SK-N-SH (cell line): ENCODE results near the gene HOXB2. TPM values are rescaled to one million over a fixed set of nuclear protein-coding genes. Genes with fewer than 3 reads are reported as not detected.

Source experiments
- CTCF ChIA-PET: fragments of 300-600, 350-600 bp; formaldehyde crosslinking; extraction: SDS; loops from one replicate; lab custom pipeline; 2021; lab: Yijun Ruan, JAX
- POLR2A ChIA-PET: fragments of 350-600 bp; sonication (Branson Sonifier 250); formaldehyde crosslinking; extraction: SDS; loops from one replicate; lab custom pipeline; 2020; ENCODE audit warnings: antibody characterized with exemption, inconsistent platforms; lab: Yijun Ruan, JAX
- DNase-seq: peaks from one replicate; pipeline ENCODE4 v3.0.0; 2012
- H2AFZ ChIP-seq: fragments of 200-600 bp; sonication (generic); 2 replicates; pipeline ENCODE4 v1.8.1; 2016; ENCODE audit warnings: antibody characterized with exemption, mild to moderate bottlenecking, low read depth
- H3F3A ChIP-seq: fragments of 200-600 bp; sonication (generic); replicated peaks from 2 replicates; pipeline ENCODE3; 2016; ENCODE audit warnings: antibody characterized with exemption, mild to moderate bottlenecking; ENCODE audit not compliant: insufficient read depth
- H3K27ac ChIP-seq, 2 experiments: fragments of 200-500 bp in 1 of 2; fragments of 200-600 bp in 1 of 2; sonication (Bioruptor generic) in 1 of 2; sonication (generic), shearing (Covaris generic) in 1 of 2; 2 replicates each; pipeline versions ENCODE4 v1.5.1 to v1.6.1; 2014 to 2016; ENCODE audit warnings: low read depth in 2 of 2, inconsistent platforms in 1 of 2, low read length in 1 of 2, mild to moderate bottlenecking in 1 of 2, mixed read lengths in 1 of 2
- H3K27me3 ChIP-seq: fragments of 200-600 bp; sonication (generic), shearing (Covaris generic); 2 replicates; pipeline ENCODE4 v1.6.1; 2016; ENCODE audit warnings: mixed run types; ENCODE audit not compliant: insufficient read depth
- H3K36me3 ChIP-seq, 2 experiments: fragments of 200-500 bp in 1 of 2; fragments of 200-600 bp in 1 of 2; sonication (Bioruptor generic) in 1 of 2; sonication (generic) in 1 of 2; replicated peaks in 1 of 2; 2 replicates each; pipeline versions ENCODE3 to v1.5.1; 2014 to 2016; ENCODE audit warnings: low read length in 1 of 2, mild to moderate bottlenecking in 1 of 2; ENCODE audit not compliant: insufficient read depth in 2 of 2, control insufficient read depth in 1 of 2
- H3K4me1 ChIP-seq, 2 experiments: fragments of 200-500 bp in 1 of 2; fragments of 200-600 bp in 1 of 2; sonication (Bioruptor generic) in 1 of 2; sonication (generic), shearing (Covaris generic) in 1 of 2; 2 replicates each; pipeline versions ENCODE4 v1.5.1 to v1.6.1; 2014 to 2016; ENCODE audit warnings: low read depth in 1 of 2, low read length in 1 of 2, mixed run types in 1 of 2; ENCODE audit not compliant: insufficient read depth in 2 of 2, control insufficient read depth in 1 of 2
- H3K4me2 ChIP-seq: fragments of 200-600 bp; sonication (generic), shearing (Covaris generic); 2 replicates; pipeline ENCODE4 v1.6.1; 2017; ENCODE audit warnings: mixed run types
- H3K4me3 ChIP-seq, 2 experiments: fragments of 200-500 bp in 1 of 2; fragments of 200-600 bp in 1 of 2; sonication (Bioruptor generic) in 1 of 2; sonication (generic), shearing (Covaris generic) in 1 of 2; 2 replicates each; pipeline versions ENCODE4 v1.5.1 to v1.8.1; 2014 to 2016; ENCODE audit warnings: low read depth in 2 of 2, inconsistent platforms in 1 of 2, low read length in 1 of 2, mild to moderate bottlenecking in 1 of 2, mixed read lengths in 1 of 2, moderate library complexity in 1 of 2
- H3K79me2 ChIP-seq: fragments of 200-600 bp; sonication (generic); 2 replicates; pipeline ENCODE4 v1.8.1; 2017; ENCODE audit warnings: mild to moderate bottlenecking; ENCODE audit not compliant: insufficient read depth
- H3K9ac ChIP-seq: fragments of 200-600 bp; sonication (generic); 2 replicates; pipeline ENCODE4 v1.6.1; 2017; ENCODE audit warnings: mixed run types
- H3K9me2 ChIP-seq: fragments of 200-600 bp; sonication (generic); 2 replicates; pipeline ENCODE4 v1.6.1; 2017; ENCODE audit warnings: mixed run types
- H3K9me3 ChIP-seq: fragments of 200-600 bp; sonication (generic); 2 replicates; pipeline ENCODE4 v1.6.1; 2017; ENCODE audit warnings: mixed run types, mild to moderate bottlenecking, moderate library complexity
- H4K20me1 ChIP-seq: fragments of 200-600 bp; sonication (generic); 2 replicates; pipeline ENCODE4 v1.6.1; 2017; ENCODE audit warnings: mild to moderate bottlenecking, mixed run types; ENCODE audit not compliant: insufficient read depth
- EZH2phosphoT487 ChIP-seq: fragments of 200-600 bp; sonication (generic); IDR thresholded peaks from 2 replicates; pipeline ENCODE4 v1.6.1; 2017; ENCODE audit warnings: low read depth, mixed run types, mild to moderate bottlenecking, antibody characterized with exemption, moderate library complexity, borderline replicate concordance
- GATA2 ChIP-seq: sonication (generic); formaldehyde crosslinking; IDR thresholded peaks from 2 replicates; pipeline ENCODE4 v1.5.0; 2020; ENCODE audit warnings: mild to moderate bottlenecking, missing genetic modification reagents
- MEF2A ChIP-seq: IDR thresholded peaks from 2 replicates; pipeline ENCODE4 v1.4.0; 2012; ENCODE audit warnings: low read depth, borderline replicate concordance
- RFX5 ChIP-seq: IDR thresholded peaks from 2 replicates; pipeline ENCODE4 v1.6.1; 2012; ENCODE audit warnings: mild to moderate bottlenecking, improper control_type of control experiment, low read length
- SMC3 ChIP-seq: IDR thresholded peaks from 2 replicates; pipeline ENCODE4 v1.6.1; 2012; ENCODE audit warnings: low read depth, low read length, improper control_type of control experiment
- TEAD4 ChIP-seq: IDR thresholded peaks from 2 replicates; pipeline ENCODE4 v1.4.0; 2012; ENCODE audit warnings: mild to moderate bottlenecking, borderline replicate concordance; ENCODE audit not compliant: insufficient read depth
- USF1 ChIP-seq: IDR thresholded peaks from 2 replicates; pipeline ENCODE4 v1.4.0; 2012; ENCODE audit warnings: low read depth, borderline replicate concordance
- WGBS: methylation state at CpG from one replicate; pipeline ENCODE4 v1.1.6; 2017; ENCODE audit warnings: low lambda C conversion rate; 5-methylcytosine and 5-hydroxymethylcytosine counted together
- polyA plus RNA-seq, 3 experiments: library from polyadenylated mRNA; depleted of rRNA; stranded (reverse); fragments of >200 nt; gene quantifications; 2 replicates each; pipeline ENCODE4 v1.2.3, GENCODE V29; 2012

The HOXB2 gene
- polyA plus RNA-seq, 1 of the 3 experiments (the other 2 are of a cell fraction), result 1.9 TPM

GRCh38 chr17:48547808-48548522 is 3.1 kb upstream of the HOXB2 start:
- H3K4me3 ChIP-seq, result no peak overlapping the region
- no peak overlapping the region for H3K27ac ChIP-seq

GRCh38 chr17:48546924-48547807 is 2.3 kb upstream of the HOXB2 start:
- no peaks in the 10 kb centered on the region for H3K4me1 ChIP-seq
- no peak overlapping the region for H2AFZ ChIP-seq
- no peak overlapping the region for H3K27ac ChIP-seq
- H3K36me3 ChIP-seq, result no peaks in the 10 kb centered on the region
- H3K79me2 ChIP-seq, result no peaks in the 10 kb centered on the region
- peaks cover 96% of the 10 kb centered on the region for H3K27me3 ChIP-seq
- H3K4me3 ChIP-seq, result no peak overlapping the region
- no peaks in the 10 kb centered on the region for H3K9me2 ChIP-seq
- H3K9ac ChIP-seq, result no peak overlapping the region
- CTCF ChIA-PET, result interaction anchor here (0.5 to 0.9 kb wide), 2 partner anchors 14 to 17 kb away, joined by 3 read pairs; no protein-coding TSS in a partner anchor
- no peak for DNase-seq
- WGBS, result 22% methylated on average over 10 of the region's 10 CpGs
- H3K4me2 ChIP-seq, result no peak overlapping the region
- H4K20me1 ChIP-seq, result no peaks in the 10 kb centered on the region
- POLR2A ChIA-PET, result no interaction called here
- no peaks in the 10 kb centered on the region for H3K9me3 ChIP-seq
- H3F3A ChIP-seq, result peaks cover 4% of the 10 kb centered on the region
- TF ChIP-seq RFX5 (no peak), TEAD4 (no peak), GATA2 (CRISPR knock-in tag) (no peak), MEF2A (no peak)

More at GRCh38 chr17:48547808-48548522, 3.1 kb upstream of the HOXB2 start:
- peaks cover 4% of the 10 kb centered on the region for H3F3A ChIP-seq
- CTCF ChIA-PET, result interaction anchor here (1.6 kb wide), 1 partner anchor 91 kb away, joined by 4 read pairs; no protein-coding TSS in a partner anchor
- H3K79me2 ChIP-seq, result no peaks in the 10 kb centered on the region
- no peaks in the 10 kb centered on the region for H3K9me2 ChIP-seq
- no peaks in the 10 kb centered on the region for H3K36me3 ChIP-seq
- H4K20me1 ChIP-seq, result no peaks in the 10 kb centered on the region
- DNase-seq, result no peak
- H3K27me3 ChIP-seq, result peaks cover 95% of the 10 kb centered on the region
- WGBS, result 23% methylated on average over 24 of the region's 24 CpGs
- no peak overlapping the region for H3K4me2 ChIP-seq
- no peak overlapping the region for H2AFZ ChIP-seq
- no peaks in the 10 kb centered on the region for H3K4me1 ChIP-seq
- TF ChIP-seq USF1 (peak; percentile 34; the same call in 1 of the 2 replicates), SMC3 (no peak), EZH2phosphoT487 (0 out of 2 replicates have a peak, but pooled peaks have one; percentile 59)
- POLR2A ChIA-PET, result no interaction called here
- H3K9ac ChIP-seq, result no peak overlapping the region
- no peaks in the 10 kb centered on the region for H3K9me3 ChIP-seq
